GM12892 (cell line): Measurements from ENCODE around the gene CD69.

Experiments
- DNase-seq: peaks from one replicate; pipeline ENCODE4 v3.0.0; 2011; ENCODE audit not compliant: insufficient read length
- FAIRE-seq: peaks from 2 replicates; lab custom pipeline; 2011; peaks lifted over from hg19 to GRCh38; lab: Jason Lieb, UNC
- POLR2A ChIP-seq: IDR thresholded peaks from 2 replicates; pipeline ENCODE4 v1.6.1; 2011; ENCODE audit warnings: low read depth, low read length, control low read depth
- POLR2AphosphoS5 ChIP-seq: IDR thresholded peaks from 2 replicates; pipeline ENCODE4 v1.6.1; 2011; ENCODE audit warnings: low read depth, low read length, control low read depth
- TAF1 ChIP-seq: IDR thresholded peaks from 2 replicates; pipeline ENCODE4 v1.6.1; 2011; ENCODE audit warnings: low read depth, mild to moderate bottlenecking, control low read depth, low read length, borderline replicate concordance

The CD69 gene

DNA sequence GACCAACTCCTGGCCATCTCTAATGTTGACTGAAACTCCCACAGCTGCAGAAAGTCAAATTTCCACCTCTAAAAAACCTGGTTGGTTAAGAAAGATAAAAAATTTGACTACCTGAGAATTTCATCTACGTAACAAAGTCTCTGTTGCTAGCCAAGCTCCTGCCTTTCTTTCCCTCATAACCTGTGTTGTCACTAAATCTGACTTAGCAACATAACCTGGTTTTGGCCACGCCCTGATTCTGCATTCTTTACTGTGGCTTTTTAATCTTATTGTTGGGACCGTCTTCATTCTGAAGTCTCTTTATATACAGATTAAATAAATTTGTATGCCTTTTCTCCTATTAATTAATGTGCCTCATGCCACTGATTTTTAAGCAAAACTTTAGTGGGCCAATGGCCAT lies 16.1 kb upstream of the CD69 start:
- DNase-seq = no peak
- FAIRE-seq = no peak

DNA sequence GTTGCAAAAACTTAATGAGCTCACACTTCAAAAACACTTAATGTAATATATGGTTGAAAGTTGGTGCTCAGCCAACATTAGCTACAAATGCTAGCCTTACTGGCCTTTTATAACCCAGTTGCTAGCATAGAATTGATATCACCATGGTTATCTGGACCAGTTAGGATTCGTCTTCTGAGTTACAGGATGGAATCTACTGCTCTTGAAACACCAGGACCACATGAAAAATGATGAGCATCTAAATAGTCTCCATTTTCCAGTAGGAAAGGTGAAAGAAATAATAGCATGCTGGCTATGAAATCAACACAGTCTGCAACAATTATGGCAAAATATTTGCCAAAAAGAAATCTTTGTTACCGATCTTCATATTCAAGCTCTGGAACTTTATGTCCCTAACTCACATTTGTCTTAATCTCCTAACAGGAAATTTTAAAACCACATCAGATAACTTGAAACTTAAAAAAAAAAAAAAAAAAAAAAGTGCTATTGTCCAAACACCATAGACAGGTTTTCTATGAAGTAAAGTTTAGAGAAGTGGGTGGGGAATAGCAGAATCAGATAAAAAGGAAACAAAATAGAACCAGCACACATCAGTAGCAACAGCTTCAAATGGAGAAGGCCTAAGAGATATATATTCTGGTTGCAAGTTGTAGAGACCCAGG lies 12.6 kb upstream of the CD69 start:
- FAIRE-seq (no peak), DNase-seq (no peak)
- no peak for TF ChIP-seq POLR2A
- no peak for TF ChIP-seq POLR2AphosphoS5
- no peak for TF ChIP-seq TAF1

More for the DNA sequence above, 16.1 kb upstream of the CD69 start:
- no peak for TF ChIP-seq TAF1
- TF ChIP-seq POLR2AphosphoS5 = no peak
- no peak for TF ChIP-seq POLR2A

DNA sequence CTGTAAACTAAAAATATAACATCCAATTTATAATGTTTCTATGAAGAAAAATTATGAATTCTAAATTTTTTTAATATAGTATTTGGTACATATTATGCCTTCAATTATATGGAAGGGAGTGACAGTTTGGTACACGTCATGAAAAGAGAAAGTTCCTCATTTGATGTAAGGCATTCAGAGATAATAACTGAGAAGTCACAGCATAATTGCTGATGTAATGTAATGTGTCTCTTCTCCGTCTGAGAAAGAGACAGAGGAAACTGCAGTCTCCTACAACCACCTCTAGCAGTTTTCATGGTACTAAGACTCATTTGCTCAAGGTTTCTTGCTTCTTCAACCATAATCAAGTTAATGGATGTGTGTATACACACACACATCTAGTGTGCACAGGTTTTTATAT lies 2.3 kb upstream of the CD69 start:
- TF ChIP-seq POLR2AphosphoS5 = no peak
- TF ChIP-seq POLR2A = no peak
- TF ChIP-seq TAF1 = no peak
- DNase-seq (no peak), FAIRE-seq (peak; percentile 42)

DNA sequence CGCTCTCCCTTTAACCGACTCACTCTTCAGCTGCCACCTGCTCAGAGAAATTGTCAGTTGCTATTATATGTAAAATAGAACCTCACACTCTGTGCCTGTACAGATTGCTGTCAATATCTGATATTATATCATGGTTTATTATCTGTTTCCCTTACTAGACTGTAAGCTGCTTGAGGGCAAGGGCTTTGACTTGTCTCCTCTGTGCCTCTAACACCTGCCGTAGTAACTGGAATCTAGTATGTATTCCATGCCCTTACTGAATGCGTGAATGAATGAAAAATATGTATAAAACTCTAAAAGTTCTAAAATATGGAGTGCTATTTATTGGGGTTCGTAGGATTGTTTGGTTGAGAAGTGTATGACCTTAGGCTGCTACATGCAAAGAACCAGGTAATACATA lies 1.7 kb upstream of the CD69 start:
- FAIRE-seq (no peak), DNase-seq (no peak)
- TF ChIP-seq POLR2A = no peak
- no peak for TF ChIP-seq TAF1
- TF ChIP-seq POLR2AphosphoS5 = no peak

DNA sequence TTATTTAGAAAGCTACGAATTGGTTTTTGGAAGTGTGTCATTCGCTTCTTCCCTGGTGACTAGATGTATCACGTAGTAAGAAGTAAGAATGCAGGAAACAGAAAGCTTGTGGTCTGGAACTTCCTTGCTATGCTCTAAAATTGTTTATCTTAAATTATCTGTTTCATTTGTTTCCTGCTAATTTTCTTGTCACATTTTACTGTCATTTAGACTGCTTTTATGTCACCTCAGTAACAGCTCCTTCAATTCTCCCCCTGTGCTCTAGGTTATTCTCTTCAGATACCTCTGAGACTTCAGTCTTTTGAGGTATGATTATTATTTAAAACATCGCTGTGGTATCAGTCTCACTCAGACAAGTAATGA lies 699 bp upstream of the CD69 start:
- FAIRE-seq (no peak), DNase-seq (no peak)
- TF ChIP-seq POLR2A (no peak), POLR2AphosphoS5 (no peak), TAF1 (no peak)

DNA sequence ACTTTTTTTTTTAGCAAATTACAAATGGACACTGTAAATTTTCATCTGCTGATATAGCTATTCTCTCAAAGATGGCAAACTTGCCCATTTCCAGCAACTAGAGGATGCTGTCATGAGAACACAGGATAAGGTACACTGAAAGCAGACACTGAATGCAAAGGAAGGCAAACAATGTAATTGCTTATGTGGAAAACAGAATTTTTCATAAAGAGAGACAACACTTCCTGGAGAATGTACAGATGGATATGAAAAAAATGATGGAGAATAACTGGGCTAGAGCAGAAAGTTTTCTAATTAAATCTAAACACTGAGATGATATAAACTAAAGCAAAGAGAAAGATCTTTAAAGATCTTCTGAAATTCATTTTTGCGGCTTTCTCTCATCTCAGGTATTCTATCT lies 581 bp downstream of the CD69 start:
- DNase-seq (no peak), FAIRE-seq (no peak)
- TF ChIP-seq POLR2A (no peak), POLR2AphosphoS5 (no peak), TAF1 (no peak)

DNA sequence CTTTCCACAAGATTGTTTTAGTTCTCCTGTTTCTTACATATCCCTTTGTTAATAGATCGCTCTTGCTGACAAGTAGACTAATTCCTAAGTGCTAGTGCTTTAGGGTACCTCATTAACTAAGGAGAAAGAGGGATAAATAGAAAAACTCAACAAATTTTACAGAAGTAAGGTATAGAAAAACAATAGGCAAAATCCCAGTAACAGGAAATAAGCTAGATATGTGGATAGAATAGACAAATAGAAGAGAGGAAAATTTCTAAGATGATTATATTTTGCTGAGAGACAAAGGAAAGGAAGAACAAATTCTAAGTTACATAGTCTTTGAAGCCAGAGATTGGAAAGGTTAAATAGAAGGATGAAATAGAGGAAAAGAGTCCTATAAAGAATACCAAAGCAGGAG lies 1.0 kb downstream of the CD69 start:
- DNase-seq (no peak), FAIRE-seq (no peak)
- TF ChIP-seq POLR2AphosphoS5 (no peak), TAF1 (no peak), POLR2A (no peak)

DNA sequence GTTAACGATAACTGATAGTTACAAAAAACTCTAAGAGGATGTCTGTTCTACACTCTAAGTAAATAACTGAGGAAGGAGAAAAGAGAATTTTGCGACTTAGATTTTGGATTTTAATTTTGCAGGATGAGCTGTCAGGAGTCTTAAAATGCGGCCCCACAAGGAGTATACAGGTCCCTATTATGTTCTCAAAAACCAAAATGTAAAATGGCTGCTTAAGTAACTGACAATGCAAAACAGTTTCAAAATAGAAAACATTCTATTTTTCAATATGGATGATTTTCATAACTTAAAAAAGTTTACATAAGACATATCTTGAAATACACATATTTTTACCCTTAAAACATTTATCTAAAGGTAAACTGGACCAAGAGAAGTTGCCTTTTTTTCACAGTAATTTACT lies 2.6 kb downstream of the CD69 start:
- no peak for DNase-seq
- FAIRE-seq = no peak
- TF ChIP-seq TAF1 (no peak), POLR2A (no peak), POLR2AphosphoS5 (no peak)

DNA sequence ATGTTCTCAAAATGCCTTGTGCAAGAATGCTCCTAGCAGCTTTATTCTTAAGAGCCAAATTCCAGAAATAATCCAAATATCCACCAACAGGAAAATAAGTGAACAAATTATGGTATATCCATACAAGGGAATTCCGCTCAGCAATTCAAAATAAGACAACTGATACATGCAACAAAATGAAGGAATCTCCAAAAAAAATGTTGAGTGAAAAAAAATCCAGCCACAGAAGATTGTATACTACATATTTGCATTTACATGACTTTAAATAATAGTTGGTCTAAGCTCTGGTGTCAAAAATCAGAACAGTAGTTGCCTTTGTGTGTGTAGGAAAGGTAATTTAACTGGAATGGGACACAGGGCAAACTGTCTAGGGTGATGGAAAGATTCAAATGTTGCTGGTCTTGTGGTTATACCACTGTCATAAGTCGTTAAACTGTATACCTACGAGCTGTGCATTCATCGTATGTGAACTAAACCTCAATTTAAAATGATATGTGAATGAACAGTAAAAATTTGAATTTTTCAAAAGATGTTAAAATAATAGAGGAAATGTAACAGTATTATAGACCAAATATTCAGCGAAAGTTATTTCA lies 3.2 kb downstream of the CD69 start:
- DNase-seq = no peak
- TF ChIP-seq POLR2A = peak; percentile 37; the same call in 1 of the 2 replicates
- no peak for TF ChIP-seq TAF1
- TF ChIP-seq POLR2AphosphoS5 = no peak
- peak; percentile 44 for FAIRE-seq

DNA sequence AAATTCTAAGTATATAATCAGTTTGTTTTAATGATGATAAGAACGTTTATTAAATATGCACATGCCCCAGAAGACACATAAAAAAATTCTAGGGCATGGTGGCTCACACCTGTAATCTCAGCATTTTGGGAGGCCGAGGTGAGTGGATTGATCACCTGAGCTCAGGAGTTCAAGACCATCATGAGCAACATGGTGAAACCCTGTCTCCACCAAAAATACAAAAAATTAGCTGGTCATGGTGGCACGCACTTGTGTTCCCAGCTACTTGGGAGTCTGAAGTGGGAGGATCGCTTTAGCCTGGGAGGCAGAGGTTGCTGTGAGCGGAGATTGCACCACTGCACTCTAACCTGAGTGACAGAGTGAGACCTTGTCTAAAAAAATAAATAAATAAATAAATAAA lies 4.0 kb downstream of the CD69 start:
- TF ChIP-seq POLR2AphosphoS5 (no peak), TAF1 (no peak), POLR2A (no peak)
- FAIRE-seq (no peak), DNase-seq (no peak)

DNA sequence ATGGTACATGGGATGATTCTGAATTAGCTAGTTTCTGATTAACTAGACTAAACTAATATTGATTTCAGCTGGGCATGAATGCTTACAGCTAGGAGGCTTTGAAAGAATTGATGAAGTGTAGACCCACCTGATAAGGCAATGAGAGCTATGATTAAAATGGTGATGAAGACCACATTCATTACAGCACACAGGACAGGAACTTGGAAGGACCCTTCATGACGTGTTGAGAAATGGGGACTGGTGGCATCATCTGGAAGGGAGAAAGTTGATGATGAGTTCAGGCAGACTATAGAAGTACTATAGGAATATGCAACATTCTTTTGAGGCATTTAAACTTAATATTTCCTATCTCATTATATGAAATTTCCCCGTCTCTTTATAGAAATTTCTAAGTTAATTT lies 4.5 kb downstream of the CD69 start:
- TF ChIP-seq TAF1 (no peak), POLR2AphosphoS5 (no peak), POLR2A (no peak)
- peak; percentile 48 for FAIRE-seq
- no peak for DNase-seq

DNA sequence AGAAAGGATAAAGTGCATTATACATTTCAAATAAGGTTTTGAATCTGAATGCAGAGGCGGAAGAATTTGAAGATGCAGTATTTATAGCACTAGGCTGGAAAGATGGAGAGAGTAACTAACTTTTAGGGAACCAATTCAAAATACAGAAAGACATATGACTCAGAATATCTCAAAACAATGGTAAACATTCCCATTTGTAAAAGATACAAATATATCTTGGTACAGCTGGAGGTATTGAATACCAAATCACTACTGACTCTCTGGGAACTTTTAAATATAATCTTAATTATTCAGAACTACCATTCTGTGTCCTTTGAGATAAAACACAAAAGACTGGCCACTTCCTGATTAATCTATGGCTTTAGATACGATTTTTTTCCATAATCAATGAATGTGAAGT lies 5.1 kb downstream of the CD69 start:
- FAIRE-seq (peak; percentile 70), DNase-seq (no peak)
- TF ChIP-seq TAF1 (no peak), POLR2AphosphoS5 (no peak), POLR2A (no peak)
